Nucleus accumbens (tissue), 56 donors: ENCODE measurements around the gene CFAP100.
A peak's percentile ranks its signal among the peaks of the same experiment; 100 is the strongest.

ENCODE experiments used
- DNase-seq, 56 donors: peaks; one replicate each; lab custom pipeline; 2025; lab: John Stamatoyannopoulos, UW

Gene CFAP100

DNA sequence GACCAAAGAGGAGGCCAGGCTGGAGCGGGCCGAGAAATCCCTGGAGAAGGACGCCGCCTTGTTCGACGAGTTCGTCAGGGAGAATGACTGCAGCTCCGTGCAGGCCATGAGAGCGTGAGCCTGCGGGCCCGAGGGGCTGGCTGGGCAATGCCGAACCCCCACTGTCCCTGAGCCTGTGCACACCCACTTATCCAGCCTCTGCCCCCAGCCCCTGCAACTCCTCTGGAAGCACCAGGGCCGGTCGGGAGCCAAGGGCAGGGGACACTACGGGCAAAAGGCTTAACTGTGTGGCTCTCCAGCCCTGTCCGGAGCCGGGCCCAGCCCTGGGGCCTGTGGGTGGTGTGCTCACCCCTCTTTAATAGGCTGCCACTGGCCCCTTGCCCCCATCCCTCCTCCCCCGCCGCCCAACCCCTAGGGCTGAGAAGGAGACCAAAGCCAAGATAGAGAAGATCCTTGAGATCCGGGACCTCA lies 24.0 kb downstream of the CFAP100 start:
- DNase-seq: no peak

DNA sequence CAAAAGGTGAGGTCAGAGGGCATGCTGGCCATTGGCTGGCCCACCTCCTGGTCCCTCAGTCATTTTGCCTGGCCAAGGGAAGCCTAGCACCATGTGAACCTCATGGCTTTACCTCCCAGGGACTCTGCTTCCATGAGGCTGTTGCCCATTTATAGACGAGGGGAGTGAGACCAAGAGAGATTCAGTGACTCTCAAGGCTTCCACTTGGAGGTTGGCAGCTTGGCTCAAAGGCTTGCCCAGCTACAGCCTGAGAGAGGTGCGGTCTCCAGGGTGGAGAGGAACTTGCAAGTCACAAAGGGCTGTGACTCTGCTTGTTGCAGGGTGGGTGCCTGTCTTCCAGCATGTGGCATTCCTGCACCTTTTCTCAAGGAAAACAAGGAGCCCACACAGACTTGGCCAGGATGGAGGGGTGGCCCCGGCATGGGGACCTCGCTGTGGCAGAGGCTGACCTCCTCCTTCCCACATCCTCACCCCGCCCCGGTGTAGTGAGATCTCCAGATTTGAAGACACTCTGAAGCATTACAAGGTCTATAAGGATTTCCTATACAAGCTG lies 24.5 kb downstream of the CFAP100 start:
- DNase-seq: no peak

DNA sequence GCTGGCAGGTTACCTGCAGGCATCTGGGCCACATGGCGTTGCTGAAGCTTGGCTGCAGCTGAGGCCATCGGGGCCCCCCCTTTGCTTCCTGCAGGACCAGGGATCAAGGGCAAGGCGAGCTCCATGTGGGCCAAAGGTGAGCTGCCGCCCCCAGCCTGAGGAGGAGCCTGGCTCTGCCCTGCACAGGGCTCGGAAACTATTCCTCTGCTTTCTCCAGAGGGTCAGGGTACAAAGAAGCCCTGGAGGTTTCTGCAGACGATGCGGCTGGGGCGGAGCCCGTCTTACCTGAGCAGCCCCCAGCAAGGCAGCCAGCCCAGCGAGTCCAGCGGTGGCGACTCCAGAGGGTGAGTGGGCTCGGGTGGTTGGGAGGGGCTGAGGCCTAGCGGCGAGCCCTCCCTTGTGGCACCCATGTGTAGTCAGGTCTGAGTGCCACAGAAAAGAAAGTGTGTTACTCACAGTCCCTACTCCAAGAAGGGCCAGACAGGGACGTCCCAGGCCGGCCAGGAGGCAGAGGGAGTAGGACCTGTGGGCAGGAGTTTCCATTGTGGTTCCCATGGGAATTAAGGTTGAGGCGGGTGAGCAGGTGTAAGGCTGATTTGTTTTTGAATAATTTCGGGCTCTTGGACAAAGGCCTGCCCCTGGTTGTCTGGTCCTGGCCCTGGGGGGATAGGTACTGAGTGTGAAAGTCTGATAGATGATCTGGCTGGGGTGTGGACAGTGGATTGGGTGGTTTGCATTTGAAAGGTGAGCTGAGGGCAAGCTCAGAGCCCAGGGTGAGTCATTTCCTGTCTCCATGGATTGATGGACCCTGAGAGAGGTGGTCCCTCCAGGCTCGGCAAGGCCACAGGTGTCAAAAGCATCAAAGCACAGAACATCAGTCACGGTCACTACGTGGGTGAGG lies 25.4 kb downstream of the CFAP100 start:
- DNase-seq: no peak

DNA sequence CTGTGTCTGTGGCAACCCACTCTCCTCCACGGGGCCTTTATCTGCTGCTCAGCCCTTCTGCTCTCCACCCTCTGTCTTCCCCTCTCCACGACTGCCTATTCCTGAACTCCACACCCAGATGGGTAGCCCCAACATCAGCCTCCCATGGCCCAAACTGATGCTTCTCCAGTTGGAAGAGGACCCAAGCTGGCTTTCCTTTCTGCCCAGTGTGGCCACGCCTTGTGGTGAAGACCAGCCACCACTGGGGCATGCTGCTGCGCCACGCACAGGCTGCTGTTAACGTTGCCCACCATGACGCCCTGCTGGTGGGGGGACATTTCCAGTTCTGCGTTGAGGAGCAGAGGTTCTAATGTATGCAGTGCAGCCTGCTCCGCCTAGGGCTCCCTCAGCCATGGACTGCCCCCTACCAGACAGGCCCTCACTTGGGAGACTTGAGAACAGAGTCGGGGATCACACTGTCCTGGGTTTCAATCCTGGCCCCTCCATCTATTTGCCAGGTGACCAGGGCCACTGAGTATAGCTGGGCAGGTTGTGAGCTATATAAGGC lies 26.9 kb downstream of the CFAP100 start:
- DNase-seq: no peak

DNA sequence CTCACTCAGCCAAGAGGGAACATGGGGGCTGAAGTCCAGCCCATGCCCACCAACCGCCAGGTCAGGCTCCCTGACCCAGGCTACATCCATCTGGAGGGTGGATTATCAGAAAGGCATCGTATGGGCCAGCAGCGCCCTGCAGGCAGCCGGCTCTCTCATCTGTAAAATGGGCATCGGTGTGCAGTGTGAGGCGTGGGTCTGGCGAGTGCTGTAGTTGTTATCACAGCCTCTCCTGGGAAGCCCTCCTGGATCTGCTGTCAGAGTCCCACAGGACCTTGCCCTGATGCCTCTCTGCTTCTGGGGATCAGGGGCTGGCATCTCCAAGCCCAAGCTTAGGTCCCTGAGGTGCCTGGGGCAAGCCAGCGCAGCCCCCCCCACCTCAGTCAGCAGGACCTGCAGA lies 27.4 kb downstream of the CFAP100 start:
- DNase-seq: no peak

DNA sequence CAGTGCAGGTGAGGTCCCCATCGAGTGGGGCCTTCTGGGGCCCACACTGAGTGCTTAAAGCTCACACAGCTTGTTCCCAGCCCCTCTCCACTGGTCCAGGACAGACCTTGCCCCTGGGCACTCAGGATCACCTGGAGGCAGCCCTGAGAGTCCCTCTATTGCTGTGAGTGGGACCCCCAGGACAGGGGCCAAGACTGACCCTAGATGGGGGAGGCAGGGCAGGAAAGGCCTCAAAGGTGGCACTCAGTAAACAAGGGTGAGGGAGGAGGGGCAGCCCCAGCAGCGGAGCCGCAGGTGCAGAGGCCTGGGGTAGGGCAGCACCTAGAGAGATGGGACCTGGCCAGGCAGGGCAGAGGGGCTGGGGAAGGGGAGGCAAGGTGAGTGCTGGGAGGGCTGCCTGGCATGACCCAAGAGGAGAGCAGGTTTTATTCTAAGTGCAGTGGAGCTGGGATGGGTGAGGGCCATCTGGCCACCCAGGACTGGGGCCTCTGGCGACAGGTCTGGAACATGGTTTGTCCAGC lies 27.9 kb downstream of the CFAP100 start:
- no peak for DNase-seq

DNA sequence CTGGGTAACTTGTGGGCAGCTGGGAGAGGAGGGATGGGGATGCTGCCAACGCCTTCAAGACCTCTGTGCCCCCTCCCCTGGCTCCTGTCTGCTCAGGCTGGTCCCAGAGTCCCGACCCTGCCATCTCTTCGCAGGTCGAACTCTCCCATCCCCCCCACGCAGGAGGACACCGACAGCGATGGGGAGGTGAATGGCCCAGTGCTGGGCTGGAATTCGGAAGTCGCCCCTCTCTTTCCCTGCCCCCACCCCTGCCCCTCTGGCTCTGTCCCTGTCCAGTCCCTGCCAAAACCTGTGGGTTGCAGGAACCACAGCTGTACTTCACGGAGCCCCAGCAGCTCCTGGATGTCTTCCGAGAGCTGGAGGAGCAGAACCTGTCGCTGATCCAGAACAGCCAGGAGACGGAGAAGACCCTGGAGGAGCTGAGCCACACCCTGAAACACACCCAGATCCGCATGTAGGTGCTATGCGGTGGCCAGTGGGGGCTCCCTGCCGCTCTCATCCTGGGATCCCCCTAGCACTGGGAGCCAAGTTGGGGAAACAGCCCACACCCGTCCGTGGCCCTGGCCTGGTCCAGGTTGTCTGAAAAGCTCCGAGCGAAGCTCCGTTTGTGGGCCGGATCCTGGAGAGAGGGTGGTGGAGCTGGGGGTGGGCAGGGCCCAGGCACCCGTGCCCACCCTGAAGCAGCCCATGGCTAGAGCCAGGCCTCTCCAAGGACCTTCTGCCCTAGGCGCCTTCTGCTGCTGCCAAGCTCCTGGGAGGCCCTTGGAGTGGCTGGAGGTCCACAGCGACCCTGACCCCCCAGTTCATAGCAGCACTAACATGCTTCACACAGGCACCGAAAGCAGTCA lies 28.7 kb downstream of the CFAP100 start:
- no peak for DNase-seq

DNA sequence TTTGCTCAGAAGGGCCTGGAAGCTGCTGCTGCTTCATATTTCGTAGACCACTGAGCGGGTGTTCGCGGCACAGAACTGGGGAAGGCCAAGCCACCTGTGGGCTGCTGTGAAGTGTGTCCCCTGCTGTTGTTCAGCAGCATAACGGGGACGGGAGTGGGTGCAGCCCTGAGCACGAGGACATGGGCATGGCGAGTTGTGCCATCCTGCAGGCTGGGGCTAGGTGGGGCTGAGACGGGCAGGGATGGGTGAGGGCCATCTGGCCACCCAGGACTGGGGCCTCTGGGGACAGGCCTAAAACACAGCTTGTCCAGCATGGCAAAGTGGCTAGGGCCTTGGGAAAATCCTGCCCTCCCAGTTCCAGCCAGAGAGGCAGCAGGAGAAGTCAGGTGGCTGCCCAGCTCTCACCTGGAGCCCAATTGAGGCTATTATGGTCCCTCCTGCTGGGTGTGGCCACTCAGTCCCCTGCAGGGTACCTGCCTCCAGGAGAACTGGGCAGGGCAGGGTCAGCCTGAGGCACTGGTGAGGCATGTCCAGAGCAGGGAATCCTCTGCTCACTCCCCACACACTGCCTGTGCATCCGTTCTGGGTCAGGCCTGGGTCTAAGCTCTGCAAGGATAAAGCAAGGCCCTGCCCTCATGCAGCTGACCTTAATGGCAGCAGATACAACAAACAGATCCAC lies 29.5 kb downstream of the CFAP100 start:
- no peak for DNase-seq

DNA sequence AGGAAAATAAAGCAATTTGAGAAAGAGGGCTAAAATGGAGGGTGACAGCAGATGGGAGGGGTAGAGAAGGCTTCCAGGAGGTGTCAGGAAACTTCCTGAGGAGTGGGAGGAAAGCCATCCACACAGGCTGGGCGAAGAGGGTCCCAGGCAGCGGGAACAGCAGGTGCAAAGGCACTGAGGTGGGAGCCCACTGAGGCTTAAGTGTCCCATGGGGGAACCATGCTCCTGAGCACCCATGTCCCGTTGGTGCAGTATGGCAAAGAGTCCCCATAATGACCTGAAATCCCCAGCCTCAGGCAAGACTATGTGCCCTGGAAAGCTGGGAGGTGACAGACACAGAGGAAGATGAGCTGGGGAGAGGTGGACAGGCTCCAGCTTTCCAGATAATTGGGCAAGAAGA lies 30.0 kb downstream of the CFAP100 start:
- DNase-seq: no peak

DNA sequence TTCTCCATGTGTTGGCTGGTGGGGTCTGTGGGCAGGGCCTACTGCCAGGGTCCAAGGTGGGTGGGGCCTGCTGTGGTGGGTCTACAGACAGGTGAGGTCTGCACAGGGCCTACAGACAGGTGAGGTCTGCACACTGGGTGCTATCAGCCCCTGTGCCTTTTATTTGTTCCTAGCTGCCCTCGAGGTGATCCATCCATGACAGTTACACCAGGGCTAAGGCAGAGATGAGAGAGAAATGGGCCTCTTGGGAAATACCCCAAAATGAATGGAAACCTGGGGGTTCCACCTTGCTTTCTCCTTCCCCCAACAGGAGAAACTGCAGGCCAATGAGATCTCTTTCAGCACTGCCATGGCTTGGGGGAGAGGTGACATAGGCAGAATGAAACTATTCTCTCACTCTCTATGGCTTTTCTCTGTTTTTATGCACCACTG lies 36.4 kb downstream of the CFAP100 start:
- no peak for DNase-seq

DNA sequence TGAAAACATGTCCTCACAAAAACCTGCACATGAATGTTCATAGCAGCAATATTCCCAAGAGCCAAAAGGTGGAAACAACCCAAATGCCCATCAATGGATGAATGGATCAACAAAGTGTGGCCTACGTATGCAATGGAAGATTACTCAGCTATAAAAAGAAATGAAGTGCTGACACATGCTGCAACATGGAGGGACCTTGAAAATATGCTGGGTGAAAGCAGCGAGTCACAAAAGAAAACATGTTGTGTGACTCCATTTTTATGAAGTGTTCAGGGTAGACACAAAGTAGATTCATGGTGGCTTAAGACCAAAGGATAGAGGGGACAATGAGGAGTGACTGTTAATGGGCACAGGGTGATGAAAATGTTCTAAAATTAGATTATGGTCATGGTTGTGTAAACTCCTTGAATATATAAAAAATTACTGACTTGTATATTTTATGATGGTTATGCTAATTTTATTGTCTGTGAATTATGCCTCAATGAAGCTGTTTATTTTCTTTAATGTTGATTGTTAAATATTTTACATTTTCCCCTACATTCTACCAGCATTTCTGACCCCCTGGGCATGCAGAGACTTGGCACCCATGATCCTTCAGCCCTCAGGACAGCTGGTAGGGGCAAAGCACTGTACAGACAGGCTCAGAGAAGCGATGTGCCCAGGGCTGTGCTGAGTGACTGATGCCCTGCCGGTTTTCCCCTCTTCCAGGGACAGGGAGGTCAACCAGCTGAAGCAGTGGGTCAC lies 37.8 kb downstream of the CFAP100 start:
- no peak for DNase-seq

DNA sequence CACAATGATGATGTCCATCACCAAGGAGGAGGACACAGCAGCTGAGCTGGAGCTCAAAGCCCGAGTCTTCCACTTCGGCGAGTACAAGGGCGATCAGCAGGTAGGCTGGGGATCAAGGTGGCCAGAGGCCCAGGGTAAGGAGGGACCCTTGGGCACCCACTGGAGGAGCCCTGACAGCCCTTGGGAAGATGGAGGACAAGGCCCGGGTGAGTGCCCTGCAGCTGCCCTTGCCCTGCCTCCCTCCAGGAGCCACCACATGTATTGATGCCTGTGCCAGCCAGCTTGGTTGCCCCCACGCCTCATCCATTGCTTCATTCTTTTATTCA lies 38.4 kb downstream of the CFAP100 start:
- no peak for DNase-seq

DNA sequence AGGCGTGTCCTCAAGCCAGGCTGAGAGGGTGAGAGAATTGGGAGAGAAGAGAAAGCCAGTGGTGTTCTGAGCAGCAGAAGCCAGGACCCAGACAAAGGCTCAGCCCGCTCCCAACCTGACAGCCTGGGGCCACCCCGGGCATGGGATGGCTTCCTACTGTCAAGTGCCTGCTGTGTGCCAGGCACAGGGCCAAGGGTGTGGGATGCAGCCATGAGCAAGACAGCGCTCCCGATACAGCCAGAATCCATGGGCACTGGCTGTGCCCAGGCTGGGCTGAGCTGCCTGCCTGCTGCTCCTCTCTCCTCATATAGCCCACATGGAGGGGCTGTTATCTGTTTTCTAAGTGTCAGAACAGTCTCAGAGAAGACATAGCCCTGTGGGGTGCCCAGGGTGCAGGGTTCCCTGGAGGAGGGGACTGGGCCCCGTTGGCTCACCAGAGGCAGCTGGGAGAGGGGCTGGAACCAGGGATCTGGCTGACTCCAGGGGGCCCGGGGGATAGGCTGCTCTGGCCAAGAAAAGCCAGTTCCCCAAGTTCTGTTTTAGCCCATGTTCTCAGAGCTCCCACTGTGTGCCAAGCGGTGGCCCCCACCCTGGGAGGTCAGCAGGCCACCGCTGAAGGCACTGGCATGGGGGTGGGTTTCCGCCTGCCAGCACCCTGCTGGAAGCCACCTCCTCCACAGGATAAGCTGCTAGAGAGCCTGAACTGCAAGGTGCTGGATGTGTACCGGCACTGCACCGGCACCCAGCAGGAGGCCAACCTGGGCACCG lies 39.0 kb downstream of the CFAP100 start:
- DNase-seq: peak in 1 of 56 donors; percentile 13

DNA sequence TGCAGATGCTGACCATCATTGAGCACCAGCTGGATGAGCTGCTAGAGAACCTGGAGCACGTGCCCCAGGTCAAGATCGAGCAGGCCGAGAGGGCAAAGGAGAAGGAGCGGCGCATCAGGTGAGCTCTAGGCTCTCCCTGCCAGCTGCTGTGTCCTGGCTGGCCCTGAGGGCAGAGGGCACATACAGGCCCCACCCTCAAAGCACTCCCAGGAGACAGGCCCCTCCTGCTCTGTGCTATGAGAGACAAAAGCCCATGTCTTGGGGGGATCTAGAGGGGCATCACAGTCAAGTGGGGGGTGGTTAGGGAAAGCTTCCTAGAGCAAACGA lies 39.5 kb downstream of the CFAP100 start:
- DNase-seq: no peak

DNA sequence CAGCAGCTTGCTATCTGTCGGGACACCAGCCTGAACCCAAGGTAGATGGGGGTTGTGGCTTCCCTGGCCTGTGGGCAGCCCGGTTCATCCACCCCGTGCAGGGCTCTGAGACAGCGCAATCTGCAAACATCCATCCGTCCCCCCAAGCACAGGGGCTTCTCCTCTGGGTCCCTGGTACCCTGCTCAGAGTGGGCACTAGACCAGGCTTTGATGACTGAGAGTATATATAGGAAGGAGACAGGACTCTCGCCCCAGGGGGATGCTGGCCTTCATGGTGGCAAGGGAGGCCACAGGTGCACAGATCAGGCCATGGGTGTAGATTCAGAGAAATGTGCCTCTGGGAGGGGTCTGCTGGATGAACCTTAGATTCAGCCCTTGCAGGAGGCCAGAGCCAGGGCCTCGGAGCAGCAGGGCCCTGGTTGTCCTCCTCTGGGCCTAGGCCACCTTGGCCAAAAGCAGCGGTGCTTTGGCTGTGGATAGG lies 40.3 kb downstream of the CFAP100 start:
- no peak for DNase-seq

DNA sequence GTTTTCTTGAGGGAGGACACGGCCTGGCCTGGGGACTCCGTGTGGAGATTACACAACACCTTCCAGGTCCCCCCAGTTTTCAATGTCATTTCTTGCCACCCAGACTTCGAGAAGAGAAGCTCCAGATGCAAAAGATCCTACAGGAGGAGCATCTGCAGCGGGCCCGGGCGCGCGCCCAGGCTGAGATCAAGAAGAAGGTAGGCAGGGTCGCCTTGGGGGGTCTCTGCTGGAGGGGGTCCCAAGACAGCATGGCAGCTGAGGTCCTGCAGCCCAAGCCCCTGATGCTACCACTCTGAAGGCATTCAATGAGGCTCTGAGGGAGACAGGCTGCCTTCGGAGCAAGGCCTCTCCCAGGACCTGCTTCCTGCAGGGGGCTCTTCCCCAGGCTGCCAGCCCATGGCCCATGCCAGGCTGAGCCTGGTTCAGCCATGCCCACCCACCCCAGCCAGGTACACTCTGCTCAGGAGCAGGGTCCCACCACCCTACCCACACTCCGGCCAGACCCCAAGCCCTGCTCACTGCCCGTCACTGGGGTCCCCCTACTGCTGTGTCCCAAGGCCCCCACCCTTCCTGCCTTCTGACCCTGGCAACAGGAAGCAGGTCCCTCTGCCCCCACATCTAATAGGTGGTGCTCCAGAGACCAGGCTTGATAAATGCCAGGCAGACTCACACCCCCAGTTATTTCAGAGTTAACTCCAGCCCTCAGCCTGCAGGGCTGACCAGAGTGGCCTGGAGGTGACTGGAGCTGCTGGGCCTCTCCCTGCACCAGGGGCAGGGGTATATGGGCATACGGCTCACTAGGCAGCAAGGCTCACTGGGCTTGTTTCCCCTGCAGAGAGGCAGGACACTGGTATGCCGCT lies 41.0 kb downstream of the CFAP100 start:
- no peak for DNase-seq

DNA sequence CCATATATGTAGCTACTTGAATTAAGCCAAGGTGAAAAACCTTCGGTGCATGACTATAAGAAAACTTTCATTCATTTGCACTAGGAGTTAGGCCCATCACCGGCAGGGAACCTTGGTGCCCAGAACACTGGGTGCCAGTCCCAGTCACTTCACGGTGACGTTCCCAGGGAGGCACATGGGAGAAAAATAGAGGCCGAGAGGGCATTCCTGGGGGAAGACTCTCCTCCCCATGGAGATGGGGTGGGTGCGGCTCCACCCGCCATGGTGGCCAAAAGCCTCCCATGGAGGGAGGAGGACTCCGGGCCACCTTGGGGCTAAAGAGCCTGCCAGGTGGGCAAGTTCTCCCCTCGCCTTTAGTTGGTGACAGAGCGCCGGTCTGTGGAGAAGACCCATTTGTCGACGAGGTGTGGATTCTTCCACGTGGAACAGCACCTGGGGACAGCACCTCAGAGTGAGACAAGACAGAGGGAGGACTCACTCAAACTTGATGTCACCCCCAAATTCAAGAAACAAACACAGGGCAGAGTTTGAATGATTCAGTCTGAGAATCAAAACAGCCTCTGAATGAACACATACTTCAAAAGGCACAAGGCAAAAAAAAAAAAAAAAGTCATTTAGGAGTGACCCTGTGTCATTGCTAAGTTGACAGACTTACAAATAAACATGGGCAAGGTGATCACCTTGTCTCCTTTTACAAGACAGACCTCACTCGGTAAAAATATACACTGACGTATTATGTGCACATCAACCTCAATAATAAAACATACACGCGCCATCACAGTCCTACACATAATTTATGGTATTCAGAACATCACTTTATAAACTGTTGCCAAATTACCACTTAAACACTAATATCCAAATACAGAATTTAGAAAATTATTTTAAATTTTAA lies 42.4 kb downstream of the CFAP100 start:
- no peak for DNase-seq
